DMS 273 treated with DMSO at 0.1 percent for 48 hours (cell line): ENCODE results near the gene GSK3A.

Experiments used
- DNase-seq: peaks from one replicate; lab custom pipeline; 2025; lab: John Stamatoyannopoulos, UW

The GSK3A gene

GRCh38 chr19:42280815-42281145 lies 38.4 kb upstream of the GSK3A start:
- DNase-seq = no peak

GRCh38 chr19:42279902-42280814 lies 37.8 kb upstream of the GSK3A start:
- DNase-seq = peak; percentile 84

GRCh38 chr19:42279155-42279901 lies 36.9 kb upstream of the GSK3A start:
- DNase-seq = no peak

GRCh38 chr19:42278452-42279154 lies 36.2 kb upstream of the GSK3A start:
- DNase-seq = no peak

- DNase-seq = peak; percentile 90
Observed at GRCh38 chr19:42277821-42278451, 35.5 kb upstream of the GSK3A start.

- no peak for DNase-seq
Observed at GRCh38 chr19:42276821-42277220, 34.4 kb upstream of the GSK3A start.

- DNase-seq = no peak
Observed at GRCh38 chr19:42276284-42276683, 33.9 kb upstream of the GSK3A start.

GRCh38 chr19:42275517-42275916 lies 33.1 kb upstream of the GSK3A start:
- DNase-seq = no peak

GRCh38 chr19:42275103-42275502 lies 32.7 kb upstream of the GSK3A start:
- DNase-seq = no peak

GRCh38 chr19:42274065-42274682 lies 31.8 kb upstream of the GSK3A start:
- no peak for DNase-seq

GRCh38 chr19:42273407-42274064 lies 31.1 kb upstream of the GSK3A start:
- DNase-seq = no peak

- no peak for DNase-seq
Observed at GRCh38 chr19:42272989-42273406, 30.6 kb upstream of the GSK3A start.

- no peak for DNase-seq
Observed at GRCh38 chr19:42272535-42272897, 30.1 kb upstream of the GSK3A start.

GRCh38 chr19:42271861-42272534 lies 29.6 kb upstream of the GSK3A start:
- DNase-seq = no peak

- DNase-seq = no peak
Observed at GRCh38 chr19:42271045-42271419, 28.6 kb upstream of the GSK3A start.

- no peak for DNase-seq
Observed at GRCh38 chr19:42270346-42271044, 28.1 kb upstream of the GSK3A start.

GRCh38 chr19:42269478-42270345 lies 27.3 kb upstream of the GSK3A start:
- DNase-seq = no peak

- peak; percentile 100 for DNase-seq
Observed at GRCh38 chr19:42268704-42269477, 26.5 kb upstream of the GSK3A start, which contains the start of gene CIC. Gene CIC (plus strand): TSS chr19:42269252. CDS start chr19:42271784, 2,532 bp downstream.
